ENCODE data around the gene PPTC7. TPM values are rescaled to one million over a fixed set of nuclear protein-coding genes. Genes with fewer than 3 reads are reported as not detected.

PPTC7 gene
- total and polyA plus RNA-seq, 2 of the 13 experiments (the other 11 are each of a cell fraction or from before 2014, with no cell fraction given) = 4.8 to 12.3 TPM

GRCh38 chr12:110575326-110575725 lies 7.8 kb downstream of the PPTC7 start (continued):
- TF ChIP-seq CC2D1A (CRISPR knock-in tag; IDR thresholded peaks at IDR 0.05) = no peak
- TF ChIP-seq ZFP90 (CRISPR knock-in tag; IDR thresholded peaks at IDR 0.05; ENCODE audit: borderline replicate concordance) = 0 out of 2 replicates have a peak, but pooled peaks have one; percentile 42
- no peak for TF ChIP-seq ZBTB7B (CRISPR knock-in tag; IDR thresholded peaks at IDR 0.05)
- no peak for TF ChIP-seq ZNF564 (CRISPR knock-in tag; IDR thresholded peaks at IDR 0.05)
- TF ChIP-seq HOXA5 (CRISPR knock-in tag; IDR thresholded peaks at IDR 0.05) = 0 out of 2 replicates have a peak, but pooled peaks have one; percentile 33
- TF ChIP-seq HMGA1 (CRISPR knock-in tag; conservative IDR thresholded peaks at IDR 0.05) = no peak
- TF ChIP-seq DR1 (CRISPR knock-in tag; IDR thresholded peaks at IDR 0.05) = no peak
- TF ChIP-seq ZBTB2 (CRISPR knock-in tag; IDR thresholded peaks at IDR 0.05; ENCODE audit: low read depth) = no peak
- TF ChIP-seq ZNF468 (CRISPR knock-in tag; IDR thresholded peaks at IDR 0.05) = no peak
- no peak for TF ChIP-seq NR1H2 (CRISPR knock-in tag; IDR thresholded peaks at IDR 0.05; ENCODE audit: borderline replicate concordance, low read depth)
- TF ChIP-seq ZNF318 (CRISPR knock-in tag; IDR thresholded peaks at IDR 0.05) = no peak
- TF ChIP-seq ZNF598 (CRISPR knock-in tag; IDR thresholded peaks at IDR 0.05; ENCODE audit: borderline replicate concordance) = no peak
- TF ChIP-seq ZNF607 (CRISPR knock-in tag; IDR thresholded peaks at IDR 0.05; ENCODE audit: borderline replicate concordance) = no peak
- TF ChIP-seq ZNF282 (IDR thresholded peaks at IDR 0.05; ENCODE audit: partially characterized antibody) = no peak
- TF ChIP-seq NCOA5 (CRISPR knock-in tag; IDR thresholded peaks at IDR 0.05) = no peak
- TF ChIP-seq TCF7 (IDR thresholded peaks at IDR 0.05; ENCODE audit: low read depth) = peak; percentile 43; the same call in 1 of the 2 replicates
- TF ChIP-seq TIGD3 (CRISPR knock-in tag; IDR thresholded peaks at IDR 0.05; ENCODE audit: borderline replicate concordance) = no peak
- TF ChIP-seq ZFX (CRISPR knock-in tag; IDR thresholded peaks at IDR 0.05; ENCODE audit: low read depth) = no peak
- TF ChIP-seq ISL2 (CRISPR knock-in tag; IDR thresholded peaks at IDR 0.05) = peak; percentile 83
- TF ChIP-seq MBD4 (IDR thresholded peaks at IDR 0.05; ENCODE audit: borderline replicate concordance, low read length) = no peak
